HepG2 (cell line): ENCODE data around the gene PREX1.

Experiments
- EP300 ChIP-seq, 3 experiments: sonication (generic) in 1 of 3; formaldehyde crosslinking in 1 of 3; IDR thresholded peaks; 2 replicates each; pipeline versions ENCODE4 v1.5.1 to v1.6.1; 2011 to 2020; ENCODE audit warnings: low read depth in 2 of 3, low read length in 2 of 3, borderline replicate concordance in 1 of 3, improper control_type of control experiment in 1 of 3, mild to moderate bottlenecking in 1 of 3, missing genetic modification reagents in 1 of 3, moderate library complexity in 1 of 3
- FOXA3 ChIP-seq: IDR thresholded peaks from 2 replicates; pipeline ENCODE4 v1.6.1; 2016; ENCODE audit warnings: missing genetic modification reagents, missing compliant biosample characterization
- FOXJ3 ChIP-seq: sonication (generic); formaldehyde crosslinking; IDR thresholded peaks from 2 replicates; pipeline ENCODE4 v1.4.0; 2020; ENCODE audit warnings: missing genetic modification reagents, mild to moderate bottlenecking, borderline replicate concordance
- FOXK2 ChIP-seq: fragments of 450-650 bp; IDR thresholded peaks from 2 replicates; pipeline ENCODE4 v1.6.1; 2016
- JUN ChIP-seq: sonication (generic); formaldehyde crosslinking; IDR thresholded peaks from 2 replicates; pipeline ENCODE4 v1.4.0; 2020; ENCODE audit warnings: mild to moderate bottlenecking, missing genetic modification reagents
- NCOA1 ChIP-seq: sonication (generic); formaldehyde crosslinking; IDR thresholded peaks from 2 replicates; pipeline ENCODE4 v1.9.0; 2021; ENCODE audit warnings: missing genetic modification reagents
- NONO ChIP-seq, 2 experiments: fragments of 450-650 bp in 1 of 2; sonication (generic) in 1 of 2; formaldehyde crosslinking in 1 of 2; IDR thresholded peaks in 1 of 2; conservative IDR thresholded peaks in 1 of 2; 2 replicates each; pipeline versions ENCODE4 v1.6.1 to v1.8.0; 2017 to 2022; ENCODE audit warnings: mild to moderate bottlenecking in 1 of 2, missing genetic modification reagents in 1 of 2, moderate library complexity in 1 of 2
- RAD21 ChIP-seq: fragments of 450-650 bp; formaldehyde crosslinking; IDR thresholded peaks from 2 replicates; pipeline ENCODE4 v1.5.0; 2020; ENCODE audit warnings: mild to moderate bottlenecking
- ZNF24 ChIP-seq: fragments of 450-650 bp; IDR thresholded peaks from 2 replicates; pipeline ENCODE4 v1.6.1; 2017; ENCODE audit warnings: antibody characterized with exemption, mild to moderate bottlenecking
- TF ChIP-seq, protein P1 (sequence below): sonication (generic); formaldehyde crosslinking; IDR thresholded peaks from 2 replicates; pipeline ENCODE4 v1.5.1; 2020; ENCODE audit warnings: mild to moderate bottlenecking, missing genetic modification reagents
- TF ChIP-seq, protein P2 (sequence below): sonication (generic); formaldehyde crosslinking; IDR thresholded peaks from 2 replicates; pipeline ENCODE4 v1.5.0; 2020; ENCODE audit warnings: mild to moderate bottlenecking, missing genetic modification reagents, moderate library complexity

DNA sequence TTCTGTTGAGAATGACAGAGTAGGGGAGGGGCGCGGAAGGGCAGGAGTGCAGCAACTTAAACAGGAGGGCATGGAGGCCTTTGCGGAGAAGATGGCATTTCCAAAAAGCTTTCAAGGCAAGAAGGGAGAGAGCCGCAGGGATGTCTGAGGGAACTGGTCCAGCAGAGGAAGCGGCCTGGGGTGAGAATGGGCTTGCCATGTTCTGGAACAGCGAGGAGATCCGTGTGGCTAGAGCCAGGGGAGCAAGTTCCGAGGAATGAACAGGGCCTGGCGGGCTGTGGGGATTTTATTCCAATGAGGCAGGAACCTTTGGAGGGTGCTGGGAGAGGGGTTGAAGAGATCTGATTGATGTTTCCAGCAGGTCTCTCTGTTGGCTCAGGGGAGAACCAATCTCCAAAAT lies 86.1 kb downstream of the PREX1 start:
- TF ChIP-seq, protein P1, sequence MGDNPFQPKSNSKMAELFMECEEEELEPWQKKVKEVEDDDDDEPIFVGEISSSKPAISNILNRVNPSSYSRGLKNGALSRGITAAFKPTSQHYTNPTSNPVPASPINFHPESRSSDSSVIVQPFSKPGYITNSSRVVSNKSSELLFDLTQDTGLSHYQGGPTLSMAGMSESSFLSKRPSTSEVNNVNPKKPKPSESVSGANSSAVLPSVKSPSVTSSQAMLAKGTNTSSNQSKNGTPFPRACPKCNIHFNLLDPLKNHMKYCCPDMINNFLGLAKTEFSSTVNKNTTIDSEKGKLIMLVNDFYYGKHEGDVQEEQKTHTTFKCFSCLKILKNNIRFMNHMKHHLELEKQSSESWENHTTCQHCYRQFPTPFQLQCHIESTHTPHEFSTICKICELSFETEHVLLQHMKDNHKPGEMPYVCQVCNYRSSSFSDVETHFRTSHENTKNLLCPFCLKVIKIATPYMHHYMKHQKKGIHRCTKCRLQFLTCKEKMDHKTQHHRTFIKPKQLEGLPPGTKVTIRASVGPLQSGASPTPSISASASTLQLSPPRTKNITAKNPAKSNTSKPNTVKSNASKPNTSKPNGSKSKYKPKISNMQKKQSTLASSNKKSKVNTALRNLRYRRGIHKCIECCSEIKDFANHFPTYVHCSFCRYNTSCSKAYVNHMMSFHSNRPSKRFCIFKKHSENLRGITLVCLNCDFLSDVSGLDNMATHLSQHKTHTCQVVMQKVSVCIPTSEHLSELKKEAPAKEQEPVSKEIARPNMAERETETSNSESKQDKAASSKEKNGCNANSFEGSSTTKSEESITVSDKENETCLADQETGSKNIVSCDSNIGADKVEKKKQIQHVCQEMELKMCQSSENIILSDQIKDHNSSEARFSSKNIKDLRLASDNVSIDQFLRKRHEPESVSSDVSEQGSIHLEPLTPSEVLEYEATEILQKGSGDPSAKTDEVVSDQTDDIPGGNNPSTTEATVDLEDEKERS (CRISPR knock-in tag), result no peak
- TF ChIP-seq ZNF24, result no peak
- TF ChIP-seq FOXA3 (CRISPR knock-in tag), result no peak
- no peak for TF ChIP-seq FOXJ3 (CRISPR knock-in tag)
- TF ChIP-seq FOXK2, result no peak
- no peak for TF ChIP-seq NONO (IDR thresholded peaks at IDR 0.05)
- no peak for TF ChIP-seq NONO (CRISPR knock-in tag; conservative IDR thresholded peaks at IDR 0.05)
- TF ChIP-seq NCOA1, result no peak
- TF ChIP-seq JUN, result no peak
- no peak for TF ChIP-seq EP300 (IDR thresholded peaks at IDR 0.05; ENCODE audit: low read depth in 2 of 2, low read length in 2 of 2)
- TF ChIP-seq EP300 (CRISPR knock-in tag; IDR thresholded peaks at IDR 0.05; ENCODE audit: borderline replicate concordance), result no peak
- TF ChIP-seq, protein P2, sequence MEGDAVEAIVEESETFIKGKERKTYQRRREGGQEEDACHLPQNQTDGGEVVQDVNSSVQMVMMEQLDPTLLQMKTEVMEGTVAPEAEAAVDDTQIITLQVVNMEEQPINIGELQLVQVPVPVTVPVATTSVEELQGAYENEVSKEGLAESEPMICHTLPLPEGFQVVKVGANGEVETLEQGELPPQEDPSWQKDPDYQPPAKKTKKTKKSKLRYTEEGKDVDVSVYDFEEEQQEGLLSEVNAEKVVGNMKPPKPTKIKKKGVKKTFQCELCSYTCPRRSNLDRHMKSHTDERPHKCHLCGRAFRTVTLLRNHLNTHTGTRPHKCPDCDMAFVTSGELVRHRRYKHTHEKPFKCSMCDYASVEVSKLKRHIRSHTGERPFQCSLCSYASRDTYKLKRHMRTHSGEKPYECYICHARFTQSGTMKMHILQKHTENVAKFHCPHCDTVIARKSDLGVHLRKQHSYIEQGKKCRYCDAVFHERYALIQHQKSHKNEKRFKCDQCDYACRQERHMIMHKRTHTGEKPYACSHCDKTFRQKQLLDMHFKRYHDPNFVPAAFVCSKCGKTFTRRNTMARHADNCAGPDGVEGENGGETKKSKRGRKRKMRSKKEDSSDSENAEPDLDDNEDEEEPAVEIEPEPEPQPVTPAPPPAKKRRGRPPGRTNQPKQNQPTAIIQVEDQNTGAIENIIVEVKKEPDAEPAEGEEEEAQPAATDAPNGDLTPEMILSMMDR (CRISPR knock-in tag), result no peak
- TF ChIP-seq RAD21, result no peak
